CD14-positive monocyte (primary cell): Measurements from ENCODE around the gene ITGA2B. TPM values are rescaled to one million over a fixed set of nuclear protein-coding genes. Genes with fewer than 3 reads are reported as not detected.
"Not testable (repeated sequence)": the region's sequence is repeated elsewhere in the genome, so short reads cannot be mapped to it uniquely, and the experiment has no call there.

Experiments
- DNase-seq, 3 donors: peaks; one replicate each; pipeline ENCODE4 v3.0.0-alpha.2; 2011 to 2022
- H2AFZ ChIP-seq: 2 replicates; pipeline ENCODE4 v1.6.0; 2012; ENCODE audit warnings: mild to moderate bottlenecking, low read depth, low read length, inconsistent platforms; ENCODE audit not compliant: insufficient read depth, poor library complexity, severe bottlenecking
- H3K27ac ChIP-seq, 2 donors: 1 replicate in 1 of 2; 2 replicates in 1 of 2; pipeline ENCODE4 v1.5.1; 2012 to 2013; ENCODE audit warnings: low read length in 2 of 2, control low read depth in 1 of 2, inconsistent platforms in 1 of 2, low read depth in 1 of 2, mild to moderate bottlenecking in 1 of 2
- H3K27me3 ChIP-seq, 2 donors: one replicate each; pipeline versions ENCODE4 v1.6.0 to v1.6.1; 2011 to 2013; ENCODE audit warnings: low read length in 2 of 2; ENCODE audit not compliant: control insufficient read depth in 2 of 2, insufficient read depth in 2 of 2
- H3K36me3 ChIP-seq, 2 donors: replicated peaks in 1 of 2; 1 replicate in 1 of 2; 2 replicates in 1 of 2; pipeline versions ENCODE4 v1.5.1 to v1.6.1; 2012 to 2013; ENCODE audit warnings: low read length in 2 of 2, control low read depth in 1 of 2, inconsistent platforms in 1 of 2, mild to moderate bottlenecking in 1 of 2; ENCODE audit not compliant: insufficient read depth in 2 of 2, control insufficient read depth in 1 of 2
- H3K4me1 ChIP-seq, 2 donors: 1 replicate in 1 of 2; 2 replicates in 1 of 2; pipeline versions ENCODE4 v1.5.1 to v1.6.1; 2012 to 2013; ENCODE audit warnings: low read length in 2 of 2, control low read depth in 1 of 2, inconsistent platforms in 1 of 2, mild to moderate bottlenecking in 1 of 2, moderate library complexity in 1 of 2; ENCODE audit not compliant: insufficient read depth in 2 of 2, control insufficient read depth in 1 of 2
- H3K4me2 ChIP-seq: replicated peaks from 2 replicates; pipeline ENCODE3; 2012; ENCODE audit warnings: low read length, moderate library complexity, mild to moderate bottlenecking; ENCODE audit not compliant: poor library complexity, severe bottlenecking; ENCODE audit errors: extremely low read depth
- H3K4me3 ChIP-seq, 3 experiments: fragments of 200-600 bp in 1 of 3; sonication (generic) in 1 of 3; replicated peaks in 1 of 3; 1 replicate in 2 of 3; 2 replicates in 1 of 3; pipeline ENCODE4 v1.5.1; 2011 to 2013; ENCODE audit warnings: low read length in 3 of 3, mild to moderate bottlenecking in 3 of 3, control low read depth in 2 of 3, low read depth in 2 of 3, inconsistent platforms in 1 of 3, moderate library complexity in 1 of 3
- H3K79me2 ChIP-seq: 2 replicates; pipeline ENCODE4 v1.6.0; 2012; ENCODE audit warnings: mild to moderate bottlenecking, control low read depth, inconsistent platforms, low read length, moderate library complexity; ENCODE audit not compliant: insufficient read depth
- H3K9ac ChIP-seq: 2 replicates; pipeline ENCODE4 v1.6.0; 2017; ENCODE audit warnings: low read length, mild to moderate bottlenecking; ENCODE audit not compliant: insufficient read depth, poor library complexity, severe bottlenecking
- H3K9me3 ChIP-seq, 2 donors: replicated peaks in 1 of 2; 1 replicate in 1 of 2; 2 replicates in 1 of 2; pipeline versions ENCODE4 v1.5.1 to v1.6.1; 2012 to 2013; ENCODE audit warnings: low read length in 2 of 2, control low read depth in 1 of 2; ENCODE audit not compliant: control insufficient read depth in 1 of 2, insufficient read depth in 1 of 2
- H4K20me1 ChIP-seq: 2 replicates; pipeline ENCODE4 v1.6.0; 2012; ENCODE audit warnings: mild to moderate bottlenecking, low read length, control low read depth, moderate library complexity; ENCODE audit not compliant: insufficient read depth
- H3K27ac Mint-ChIP-seq, 7 donors: one replicate each; pipeline ENCODE4 v1.8.0; 2020; ENCODE audit warnings: mild to moderate bottlenecking in 7 of 7, mixed read lengths in 7 of 7, moderate library complexity in 6 of 7, inconsistent platforms in 2 of 7
- H3K27me3 Mint-ChIP-seq, 3 donors: one replicate each; pipeline ENCODE4 v1.8.0; 2021 to 2022; ENCODE audit warnings: low read depth in 3 of 3, mild to moderate bottlenecking in 3 of 3, mixed read lengths in 3 of 3, moderate library complexity in 3 of 3, inconsistent platforms in 1 of 3
- H3K36me3 Mint-ChIP-seq, 2 donors: one replicate each; pipeline ENCODE4 v1.8.0; 2020; ENCODE audit warnings: mixed read lengths in 2 of 2, inconsistent platforms in 1 of 2, mild to moderate bottlenecking in 1 of 2
- H3K4me1 Mint-ChIP-seq: one replicate; pipeline ENCODE4 v1.8.0; 2020; ENCODE audit warnings: mild to moderate bottlenecking, mixed read lengths
- H3K4me3 Mint-ChIP-seq, 2 donors: one replicate each; pipeline ENCODE4 v1.8.0; 2020; ENCODE audit warnings: mild to moderate bottlenecking in 2 of 2, mixed read lengths in 2 of 2, moderate library complexity in 1 of 2
- H3K9me3 Mint-ChIP-seq, 7 donors: one replicate each; pipeline ENCODE4 v1.8.0; 2020 to 2022; ENCODE audit warnings: mixed read lengths in 7 of 7, mild to moderate bottlenecking in 6 of 7, moderate library complexity in 6 of 7, inconsistent platforms in 2 of 7
- WGBS: methylation state at CpG from one replicate; pipeline ENCODE4 v1.1.5; 2013; ENCODE audit warnings: missing lambda C conversion rate; ENCODE audit not compliant: insufficient coverage; 5-methylcytosine and 5-hydroxymethylcytosine counted together
- intact Hi-C, 2 donors: fragments of 100-400 bp; cut with micrococcal nuclease; formaldehyde crosslinking; loops; one replicate each; pipeline versions ENCODE4 v1.15.0 to v1.15.1; 2023
- polyA plus RNA-seq, 3 donors: library from polyadenylated mRNA; depleted of rRNA in 1 of 3; unstranded in 2 of 3; stranded (reverse) in 1 of 3; fragments of 300-500 nt in 2 of 3; fragments of >200 nt in 1 of 3; fragmentation: Illumina TruSeq in 2 of 3; gene quantifications; 1 replicate in 2 of 3; 2 replicates in 1 of 3; pipeline ENCODE4 v1.2.3, GENCODE V29; 2012 to 2021
- TF ChIP-seq, protein P1 (sequence below): fragments of 200-600 bp; IDR thresholded peaks from one replicate; pipeline ENCODE4 v1.8.0; 2022; ENCODE audit warnings: antibody characterized with exemption, mild to moderate bottlenecking

Gene ITGA2B
- polyA plus RNA-seq, 3 donors: 0.21 to 1.2 (median 1.1) TPM

DNA sequence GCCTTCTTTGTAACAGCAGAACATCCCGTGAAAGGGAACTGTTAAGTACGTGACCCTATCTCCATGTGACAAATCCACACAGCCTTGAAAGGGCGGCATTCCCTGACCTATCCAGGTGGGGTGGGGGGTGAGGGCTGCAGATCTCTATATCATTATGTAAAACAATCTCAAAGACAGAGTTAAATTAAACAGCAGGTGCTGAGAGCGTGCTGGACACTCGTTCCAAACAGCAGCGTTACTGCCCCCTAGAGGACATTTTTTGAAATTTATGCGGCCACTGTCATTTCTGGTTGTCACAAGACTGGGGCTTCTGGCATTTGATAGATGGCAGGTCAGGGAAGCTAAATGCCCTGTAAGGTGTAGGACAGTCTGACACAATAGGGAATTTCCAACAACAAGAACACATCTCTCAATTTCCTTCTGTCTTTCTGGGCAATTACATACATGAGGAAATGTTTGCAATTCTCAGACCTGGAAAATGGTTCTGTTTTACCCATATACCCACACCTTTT is 58.1 kb downstream of the ITGA2B start:
- Mint-ChIP-seq H3K4me1 (peaks cover 65% of the 10 kb centered on the region), H3K27ac (peak overlapping the region; percentile 83 to 95 (median 89)), H3K4me3 (peak overlapping the region in 1 of 2 donors; percentile 69)

DNA sequence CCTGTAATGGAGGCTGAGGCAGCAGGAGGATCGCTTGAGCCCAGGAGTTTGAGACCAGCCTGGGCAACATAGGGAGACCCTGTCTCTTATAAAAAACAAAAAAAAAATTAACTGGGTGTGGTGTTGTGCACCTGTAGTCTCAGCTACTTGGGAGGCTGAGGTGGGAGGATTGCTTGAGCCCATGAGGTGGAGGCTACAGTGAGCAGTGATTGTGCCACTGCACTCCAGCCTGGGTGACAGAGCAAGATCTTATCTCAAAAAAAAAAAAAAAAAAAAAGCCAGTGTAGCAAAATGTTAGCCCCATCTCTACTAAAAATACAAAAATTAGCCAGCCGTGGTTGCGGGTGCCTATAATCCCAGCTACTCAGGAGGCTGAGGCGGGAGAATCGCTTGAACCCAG is 59.2 kb downstream of the ITGA2B start:
- intact Hi-C loops, DNase-seq, H3K4me2 ChIP-seq, H3K27ac ChIP-seq, H3K4me3 ChIP-seq, H3K27me3 Mint-ChIP-seq, H3K27me3 ChIP-seq, H4K20me1 ChIP-seq, H3K27ac Mint-ChIP-seq, H3K36me3 ChIP-seq, H2AFZ ChIP-seq, H3K9ac ChIP-seq, H3K79me2 ChIP-seq, H3K9me3 Mint-ChIP-seq, H3K9me3 ChIP-seq, H3K4me3 Mint-ChIP-seq, H3K36me3 Mint-ChIP-seq: not testable (repeated sequence)
- H3K4me1 Mint-ChIP-seq: peaks cover 64% of the 10 kb centered on the region
- peaks cover 61 to 68% of the 10 kb centered on the region in 2 donors for H3K4me1 ChIP-seq
- no CpG with 5 or more reads among the region's 5 CpGs for WGBS

More for the DNA sequence above, 58.1 kb downstream of the ITGA2B start:
- Mint-ChIP-seq H3K36me3 (no peaks in the 10 kb centered on the region), H3K27me3 (no peaks in the 10 kb centered on the region), H3K9me3 (peaks cover 0 to 4% (median 0%) of the 10 kb centered on the region in 7 donors)
- Histone ChIP-seq H3K9ac (no peak overlapping the region), H3K4me2 (peak overlapping the region; percentile 44), H3K4me1 (peaks cover 61 to 68% of the 10 kb centered on the region in 2 donors), H2AFZ (no peak overlapping the region), H3K27me3 (no peaks in the 10 kb centered on the region), H3K27ac (peak overlapping the region in 1 of 2 donors; percentile 86), H3K4me3 (peak overlapping the region in 1 of 3 experiments; percentile 12), H3K79me2 (peaks cover 3% of the 10 kb centered on the region), H4K20me1 (no peaks in the 10 kb centered on the region), H3K36me3 (no peaks in the 10 kb centered on the region), H3K9me3 (no peaks in the 10 kb centered on the region)
- intact Hi-C loops: no loop called here
- peak; percentile 82 to 93 (median 91) for DNase-seq
- WGBS: 0% methylated on average over 1 of the region's 7 CpGs
- TF ChIP-seq, protein P1, sequence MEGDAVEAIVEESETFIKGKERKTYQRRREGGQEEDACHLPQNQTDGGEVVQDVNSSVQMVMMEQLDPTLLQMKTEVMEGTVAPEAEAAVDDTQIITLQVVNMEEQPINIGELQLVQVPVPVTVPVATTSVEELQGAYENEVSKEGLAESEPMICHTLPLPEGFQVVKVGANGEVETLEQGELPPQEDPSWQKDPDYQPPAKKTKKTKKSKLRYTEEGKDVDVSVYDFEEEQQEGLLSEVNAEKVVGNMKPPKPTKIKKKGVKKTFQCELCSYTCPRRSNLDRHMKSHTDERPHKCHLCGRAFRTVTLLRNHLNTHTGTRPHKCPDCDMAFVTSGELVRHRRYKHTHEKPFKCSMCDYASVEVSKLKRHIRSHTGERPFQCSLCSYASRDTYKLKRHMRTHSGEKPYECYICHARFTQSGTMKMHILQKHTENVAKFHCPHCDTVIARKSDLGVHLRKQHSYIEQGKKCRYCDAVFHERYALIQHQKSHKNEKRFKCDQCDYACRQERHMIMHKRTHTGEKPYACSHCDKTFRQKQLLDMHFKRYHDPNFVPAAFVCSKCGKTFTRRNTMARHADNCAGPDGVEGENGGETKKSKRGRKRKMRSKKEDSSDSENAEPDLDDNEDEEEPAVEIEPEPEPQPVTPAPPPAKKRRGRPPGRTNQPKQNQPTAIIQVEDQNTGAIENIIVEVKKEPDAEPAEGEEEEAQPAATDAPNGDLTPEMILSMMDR: peak; percentile 85

DNA sequence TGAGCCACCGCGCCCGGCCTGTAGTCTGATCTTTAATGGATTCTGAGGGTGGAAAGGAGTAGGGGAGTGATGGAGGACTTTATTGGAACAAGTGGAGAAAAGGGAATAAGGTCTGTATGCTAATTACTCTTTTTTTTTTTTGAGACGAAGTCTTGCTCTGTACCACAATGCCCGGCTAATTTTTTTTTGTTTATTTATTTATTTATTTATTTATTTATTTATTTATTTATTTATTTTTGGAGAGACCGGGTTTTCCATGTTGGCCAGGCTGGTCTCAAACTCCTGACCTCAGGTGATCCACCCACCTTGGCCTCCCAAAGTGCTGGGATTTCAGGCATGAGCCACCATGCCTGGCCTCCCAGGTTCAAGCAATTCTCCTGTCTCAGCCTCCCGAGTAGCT is 59.9 kb downstream of the ITGA2B start:
- not testable (repeated sequence) for H3K27me3 ChIP-seq, H3K79me2 ChIP-seq, DNase-seq, H3K9me3 ChIP-seq, H3K36me3 Mint-ChIP-seq, H3K4me2 ChIP-seq, H3K4me3 Mint-ChIP-seq, H3K27ac Mint-ChIP-seq, H3K36me3 ChIP-seq, H3K4me3 ChIP-seq, H4K20me1 ChIP-seq, H3K27me3 Mint-ChIP-seq, H3K9me3 Mint-ChIP-seq, H3K9ac ChIP-seq, H2AFZ ChIP-seq, H3K27ac ChIP-seq
- intact Hi-C loops: loop anchor here in 1 of 2 donors (10.0 kb wide), 1 partner anchor 205 kb away; the partner anchor contains the start of gene HDAC5
- H3K4me1 ChIP-seq: peaks cover 58 to 66% of the 10 kb centered on the region in 2 donors
- H3K4me1 Mint-ChIP-seq: peaks cover 59% of the 10 kb centered on the region
- WGBS: 100% methylated on average over 4 of the region's 7 CpGs
